ENCODE measurements around the gene CYP17A1. TPM values are rescaled to one million over a fixed set of nuclear protein-coding genes. Genes with fewer than 3 reads are reported as not detected.
A peak's percentile ranks its signal among the peaks of the same experiment; 100 is the strongest.

CYP17A1 gene
- total and polyA plus RNA-seq, 2 donors, result 0.14 to 0.32 TPM

DNA sequence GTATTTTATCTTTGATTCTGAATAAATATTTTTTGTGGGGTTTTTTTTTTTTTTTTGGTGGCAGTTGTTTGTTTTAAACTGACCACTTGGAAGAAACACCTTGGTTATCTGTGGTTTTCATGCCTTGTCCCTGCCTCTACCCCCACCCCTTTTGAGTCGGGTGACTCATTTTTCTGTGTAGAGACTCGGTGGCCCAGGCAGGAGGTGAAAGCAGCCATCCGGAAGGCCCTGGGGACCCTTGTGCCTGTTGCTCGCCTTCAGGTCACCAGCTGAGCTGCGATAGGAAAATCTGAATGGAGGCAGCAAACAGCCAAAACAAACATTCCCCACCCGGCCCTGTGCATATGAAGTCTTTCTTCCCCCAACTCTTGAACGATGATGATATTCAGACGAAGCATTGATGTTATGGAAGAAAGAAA is 22.8 kb downstream of the CYP17A1 start:
- Histone ChIP-seq H3K27ac (ENCODE audit: low read depth in 1 of 2, low read length in 1 of 2) (peak overlapping the region; percentile 43 to 75), H3K36me3 (ENCODE audit: control insufficient read depth in 2 of 2, insufficient read depth in 2 of 2, low read length in 1 of 2) (peaks cover 51 to 58% of the 10 kb centered on the region in 2 donors), H3K9me3 (ENCODE audit: control insufficient read depth in 2 of 2, insufficient read depth in 1 of 2, low read length in 1 of 2) (no peaks in the 10 kb centered on the region), H3K4me3 (ENCODE audit: low read length in 2 of 2) (no peak overlapping the region), H3K4me1 (ENCODE audit: control insufficient read depth in 2 of 2, insufficient read depth in 2 of 2, low read length in 2 of 2) (peaks cover 22 to 79% of the 10 kb centered on the region in 2 donors), H3K27me3 (ENCODE audit: control insufficient read depth in 2 of 2, insufficient read depth in 1 of 2, low read length in 1 of 2) (no peaks in the 10 kb centered on the region)
- 95% methylated on average over 8 of the region's 8 CpGs for WGBS
- DNase-seq (ENCODE audit: low read depth in 6 of 9, low spot score in 9 of 9), result no peak

- H3K4me1 ChIP-seq (ENCODE audit: control insufficient read depth in 2 of 2, insufficient read depth in 2 of 2, low read length in 2 of 2), result peaks cover 21 to 79% of the 10 kb centered on the region in 2 donors
- H3K36me3 ChIP-seq (ENCODE audit: control insufficient read depth in 2 of 2, insufficient read depth in 2 of 2, low read length in 1 of 2), result peaks cover 51 to 58% of the 10 kb centered on the region in 2 donors
- DNase-seq (ENCODE audit: low read depth in 6 of 9, low spot score in 9 of 9), result no peak
- H3K27me3 ChIP-seq (ENCODE audit: control insufficient read depth in 2 of 2, insufficient read depth in 1 of 2, low read length in 1 of 2), result no peaks in the 10 kb centered on the region
- peak overlapping the region; percentile 75 to 76 for H3K27ac ChIP-seq (ENCODE audit: low read depth in 1 of 2, low read length in 1 of 2)
- H3K9me3 ChIP-seq (ENCODE audit: control insufficient read depth in 2 of 2, insufficient read depth in 1 of 2, low read length in 1 of 2), result no peaks in the 10 kb centered on the region
- 92% methylated on average over 16 of the region's 16 CpGs for whole genome bisulfite sequencing
- H3K4me3 ChIP-seq (ENCODE audit: low read length in 2 of 2), result no peak overlapping the region
Observed at GRCh38 chr10:102813734-102814452, 23.3 kb downstream of the CYP17A1 start.

DNA sequence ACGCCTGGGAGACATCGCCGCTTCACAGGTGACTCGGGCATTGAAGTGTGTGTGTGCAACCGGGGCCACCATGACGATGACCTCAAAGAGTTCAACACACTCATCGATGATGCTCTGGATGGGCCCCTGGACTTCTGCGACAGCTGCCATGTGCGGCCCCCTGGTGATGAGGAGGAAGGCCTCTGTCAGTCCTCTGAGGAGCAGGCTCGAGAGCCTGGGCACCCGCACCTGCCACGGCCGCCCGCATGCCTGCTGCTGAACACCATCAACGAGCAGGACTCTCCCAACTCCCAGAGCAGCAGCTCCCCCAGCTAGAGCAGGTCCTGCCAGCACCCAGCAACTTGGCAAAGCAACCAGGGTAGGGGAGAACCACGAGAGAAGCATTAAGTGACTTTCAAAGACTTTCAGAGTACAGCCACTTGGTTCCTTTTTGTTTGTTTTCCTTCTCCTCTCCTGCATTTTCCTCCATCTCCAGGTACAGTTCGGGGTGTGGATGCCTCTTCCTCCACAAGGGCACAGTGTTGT is 24.1 kb downstream of the CYP17A1 start:
- no peak overlapping the region for H3K4me3 ChIP-seq (ENCODE audit: low read length in 2 of 2)
- peak overlapping the region in 1 of 2 donors; percentile 94 for H3K27ac ChIP-seq (ENCODE audit: low read depth in 1 of 2, low read length in 1 of 2)
- WGBS, result 91% methylated on average over 17 of the region's 17 CpGs
- H3K4me1 ChIP-seq (ENCODE audit: control insufficient read depth in 2 of 2, insufficient read depth in 2 of 2, low read length in 2 of 2), result peaks cover 25 to 81% of the 10 kb centered on the region in 2 donors
- H3K36me3 ChIP-seq (ENCODE audit: control insufficient read depth in 2 of 2, insufficient read depth in 2 of 2, low read length in 1 of 2), result peaks cover 51 to 58% of the 10 kb centered on the region in 2 donors
- no peak for DNase-seq (ENCODE audit: low read depth in 6 of 9, low spot score in 9 of 9)
- no peaks in the 10 kb centered on the region for H3K9me3 ChIP-seq (ENCODE audit: control insufficient read depth in 2 of 2, insufficient read depth in 1 of 2, low read length in 1 of 2)
- no peaks in the 10 kb centered on the region for H3K27me3 ChIP-seq (ENCODE audit: control insufficient read depth in 2 of 2, insufficient read depth in 1 of 2, low read length in 1 of 2)

- Histone ChIP-seq H3K27ac (ENCODE audit: low read depth in 1 of 2, low read length in 1 of 2) (peak overlapping the region; percentile 81 to 94), H3K9me3 (ENCODE audit: control insufficient read depth in 2 of 2, insufficient read depth in 1 of 2, low read length in 1 of 2) (no peaks in the 10 kb centered on the region), H3K27me3 (ENCODE audit: control insufficient read depth in 2 of 2, insufficient read depth in 1 of 2, low read length in 1 of 2) (no peaks in the 10 kb centered on the region), H3K4me3 (ENCODE audit: low read length in 2 of 2) (no peak overlapping the region), H3K36me3 (ENCODE audit: control insufficient read depth in 2 of 2, insufficient read depth in 2 of 2, low read length in 1 of 2) (peaks cover 51 to 58% of the 10 kb centered on the region in 2 donors), H3K4me1 (ENCODE audit: control insufficient read depth in 2 of 2, insufficient read depth in 2 of 2, low read length in 2 of 2) (peaks cover 25 to 87% of the 10 kb centered on the region in 2 donors)
- WGBS, result 39% methylated on average over 9 of the region's 9 CpGs
- DNase-seq (ENCODE audit: low read depth in 6 of 9, low spot score in 9 of 9), result peak in 6 of 9 donors; percentile 42 to 87 (median 72)
Observed at GRCh38 chr10:102812231-102812876, 24.9 kb downstream of the CYP17A1 start.

- Histone ChIP-seq H3K4me1 (ENCODE audit: control insufficient read depth in 2 of 2, insufficient read depth in 2 of 2, low read length in 2 of 2) (peaks cover 27 to 90% of the 10 kb centered on the region in 2 donors), H3K4me3 (ENCODE audit: low read length in 2 of 2) (no peak overlapping the region), H3K27ac (ENCODE audit: low read depth in 1 of 2, low read length in 1 of 2) (peak overlapping the region in 1 of 2 donors; percentile 28), H3K36me3 (ENCODE audit: control insufficient read depth in 2 of 2, insufficient read depth in 2 of 2, low read length in 1 of 2) (peaks cover 51 to 56% of the 10 kb centered on the region in 2 donors), H3K9me3 (ENCODE audit: control insufficient read depth in 2 of 2, insufficient read depth in 1 of 2, low read length in 1 of 2) (no peaks in the 10 kb centered on the region), H3K27me3 (ENCODE audit: control insufficient read depth in 2 of 2, insufficient read depth in 1 of 2, low read length in 1 of 2) (no peaks in the 10 kb centered on the region)
- DNase-seq (ENCODE audit: low read depth in 6 of 9, low spot score in 9 of 9), result no peak
- 98% methylated on average over 3 of the region's 3 CpGs for WGBS
Observed at GRCh38 chr10:102811346-102811745, 25.9 kb downstream of the CYP17A1 start.

GRCh38 chr10:102808380-102808779 is 28.8 kb downstream of the CYP17A1 start:
- Histone ChIP-seq H3K4me3 (ENCODE audit: low read length in 2 of 2) (no peak overlapping the region), H3K36me3 (ENCODE audit: control insufficient read depth in 2 of 2, insufficient read depth in 2 of 2, low read length in 1 of 2) (peaks cover 34 to 38% of the 10 kb centered on the region in 2 donors), H3K27me3 (ENCODE audit: control insufficient read depth in 2 of 2, insufficient read depth in 1 of 2, low read length in 1 of 2) (no peaks in the 10 kb centered on the region), H3K27ac (ENCODE audit: low read depth in 1 of 2, low read length in 1 of 2) (peak overlapping the region in 1 of 2 donors; percentile 81), H3K4me1 (ENCODE audit: control insufficient read depth in 2 of 2, insufficient read depth in 2 of 2, low read length in 2 of 2) (peaks cover 33 to 79% of the 10 kb centered on the region in 2 donors), H3K9me3 (ENCODE audit: control insufficient read depth in 2 of 2, insufficient read depth in 1 of 2, low read length in 1 of 2) (no peaks in the 10 kb centered on the region)
- WGBS, result 94% methylated on average over 4 of the region's 4 CpGs
- no peak for DNase-seq (ENCODE audit: low read depth in 6 of 9, low spot score in 9 of 9)

GRCh38 chr10:102804382-102805055 is 32.7 kb downstream of the CYP17A1 start:
- H3K27me3 ChIP-seq (ENCODE audit: control insufficient read depth in 2 of 2, insufficient read depth in 1 of 2, low read length in 1 of 2), result no peaks in the 10 kb centered on the region
- no peak for DNase-seq (ENCODE audit: low read depth in 6 of 9, low spot score in 9 of 9)
- peaks cover 30 to 81% of the 10 kb centered on the region in 2 donors for H3K4me1 ChIP-seq (ENCODE audit: control insufficient read depth in 2 of 2, insufficient read depth in 2 of 2, low read length in 2 of 2)
- H3K9me3 ChIP-seq (ENCODE audit: control insufficient read depth in 2 of 2, insufficient read depth in 1 of 2, low read length in 1 of 2), result no peaks in the 10 kb centered on the region
- WGBS, result 94% methylated on average over 2 of the region's 2 CpGs
- H3K27ac ChIP-seq (ENCODE audit: low read depth in 1 of 2, low read length in 1 of 2), result peak overlapping the region in 1 of 2 donors; percentile 90
- H3K4me3 ChIP-seq (ENCODE audit: low read length in 2 of 2), result no peak overlapping the region
- peaks cover 13 to 33% of the 10 kb centered on the region in 2 donors for H3K36me3 ChIP-seq (ENCODE audit: control insufficient read depth in 2 of 2, insufficient read depth in 2 of 2, low read length in 1 of 2)

DNA sequence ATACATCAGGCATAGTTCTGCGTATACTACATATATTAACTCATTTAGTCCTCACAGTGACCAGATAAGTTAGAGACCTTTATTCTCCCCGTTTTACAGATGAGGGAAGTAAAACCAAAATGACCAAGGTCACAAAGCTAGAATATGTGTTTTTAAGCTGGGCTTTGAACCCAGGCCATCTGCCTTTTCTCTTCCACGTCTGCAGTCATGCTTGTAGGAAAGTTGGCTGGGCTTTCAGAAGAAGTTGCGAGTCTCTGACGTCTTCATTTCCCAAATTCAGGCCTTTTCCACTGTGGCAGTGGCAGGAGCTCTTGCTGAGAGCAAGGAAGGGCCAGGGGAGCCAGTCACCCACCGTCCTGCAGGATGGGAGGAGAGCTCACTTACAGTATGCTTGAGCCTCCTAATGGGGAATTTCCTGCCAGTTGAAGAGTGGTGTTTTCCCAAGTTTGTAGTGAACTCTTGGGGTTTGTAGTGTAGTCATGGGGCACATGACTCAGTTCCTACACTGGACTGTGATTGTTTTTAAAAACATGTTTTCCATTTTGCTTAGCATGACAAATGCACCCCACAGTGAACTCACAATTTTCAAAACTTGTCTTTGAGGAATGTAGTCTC is 34.2 kb downstream of the CYP17A1 start:
- no peaks in the 10 kb centered on the region for H3K9me3 ChIP-seq (ENCODE audit: control insufficient read depth in 2 of 2, insufficient read depth in 1 of 2, low read length in 1 of 2)
- no peak overlapping the region for H3K4me3 ChIP-seq (ENCODE audit: low read length in 2 of 2)
- peaks cover 27 to 47% of the 10 kb centered on the region in 2 donors for H3K36me3 ChIP-seq (ENCODE audit: control insufficient read depth in 2 of 2, insufficient read depth in 2 of 2, low read length in 1 of 2)
- H3K27ac ChIP-seq (ENCODE audit: low read depth in 1 of 2, low read length in 1 of 2), result peak overlapping the region in 1 of 2 donors; percentile 79
- H3K27me3 ChIP-seq (ENCODE audit: control insufficient read depth in 2 of 2, insufficient read depth in 1 of 2, low read length in 1 of 2), result no peaks in the 10 kb centered on the region
- peaks cover 23 to 70% of the 10 kb centered on the region in 2 donors for H3K4me1 ChIP-seq (ENCODE audit: control insufficient read depth in 2 of 2, insufficient read depth in 2 of 2, low read length in 2 of 2)
- no peak for DNase-seq (ENCODE audit: low read depth in 6 of 9, low spot score in 9 of 9)
- 84% methylated on average over 6 of the region's 6 CpGs for WGBS

All from thymus (tissue), 11 donors.